Measurements from ENCODE around the gene KCNMA1.

The KCNMA1 gene

GRCh38 chr10:77496941-77497420, 140.6 kb downstream of the KCNMA1 start:
- TF ChIP-seq GATA3 (IDR thresholded peaks at IDR 0.05; ENCODE audit: low read depth, low read length), result no peak
- TF ChIP-seq GATA2 (IDR thresholded peaks at IDR 0.05; ENCODE audit: low read depth, low read length), result no peak

DNA sequence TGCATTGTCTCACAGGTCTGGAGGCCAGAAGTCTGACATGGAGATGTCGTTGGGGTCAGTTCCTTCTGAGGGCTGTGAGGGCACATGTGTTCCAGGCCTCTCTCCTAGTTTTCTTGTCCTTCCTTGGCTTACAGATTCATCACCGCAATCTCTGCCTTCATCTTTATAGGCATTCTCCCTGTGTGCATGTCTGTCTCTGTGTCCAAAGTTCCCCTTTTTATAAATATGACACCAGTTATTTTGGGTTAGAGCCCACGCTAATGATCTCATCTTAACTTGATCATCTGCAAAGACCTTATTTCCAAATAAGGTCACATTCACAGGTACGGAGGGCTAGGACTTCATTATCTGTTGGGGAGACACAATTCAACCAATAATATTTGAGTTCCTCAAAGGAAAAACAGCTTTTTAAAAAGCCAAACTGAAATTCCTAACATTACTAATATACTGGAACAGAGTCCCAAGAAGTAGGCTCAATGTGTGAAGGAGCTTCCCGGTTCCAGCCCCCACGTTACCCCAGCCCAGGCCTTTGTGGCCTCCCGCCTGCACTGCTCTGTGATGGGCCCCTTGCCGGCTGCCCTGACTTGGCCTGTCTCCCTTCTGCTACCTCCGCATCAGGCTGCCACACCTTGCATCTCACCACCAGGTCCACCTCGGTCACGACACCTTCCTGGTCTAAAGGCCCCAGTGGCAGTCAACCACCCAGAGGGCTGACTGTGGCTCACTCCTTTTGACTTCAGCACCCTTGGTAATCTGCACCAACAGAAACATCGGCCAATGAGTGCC, 142.7 kb downstream of the KCNMA1 start:
- TF ChIP-seq GATA3 (IDR thresholded peaks at IDR 0.05; ENCODE audit: low read depth, low read length) (no peak), GATA2 (IDR thresholded peaks at IDR 0.05; ENCODE audit: low read depth, low read length) (no peak)

DNA sequence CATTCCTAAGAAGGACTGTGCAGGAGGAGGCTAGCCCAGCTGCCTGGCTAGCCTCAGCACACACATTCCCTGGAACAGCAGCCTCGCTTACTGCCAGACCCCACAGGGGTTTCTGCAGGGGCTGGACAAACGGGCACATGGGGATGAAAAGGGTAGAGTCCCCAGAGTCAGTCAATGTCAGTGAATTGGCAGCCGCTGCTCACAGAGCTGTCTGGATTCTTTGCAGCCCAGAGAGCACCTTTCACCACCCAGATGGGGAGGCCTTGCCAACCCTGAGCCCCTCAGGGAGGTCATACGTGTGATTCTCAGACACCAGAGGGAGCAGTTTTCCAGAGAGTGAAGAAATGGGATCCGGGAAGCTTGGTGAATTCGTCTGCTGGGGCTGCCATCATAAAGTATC, 143.3 kb downstream of the KCNMA1 start:
- TF ChIP-seq GATA3 (IDR thresholded peaks at IDR 0.05; ENCODE audit: low read depth, low read length) (no peak), GATA2 (IDR thresholded peaks at IDR 0.05; ENCODE audit: low read depth, low read length) (no peak)

DNA sequence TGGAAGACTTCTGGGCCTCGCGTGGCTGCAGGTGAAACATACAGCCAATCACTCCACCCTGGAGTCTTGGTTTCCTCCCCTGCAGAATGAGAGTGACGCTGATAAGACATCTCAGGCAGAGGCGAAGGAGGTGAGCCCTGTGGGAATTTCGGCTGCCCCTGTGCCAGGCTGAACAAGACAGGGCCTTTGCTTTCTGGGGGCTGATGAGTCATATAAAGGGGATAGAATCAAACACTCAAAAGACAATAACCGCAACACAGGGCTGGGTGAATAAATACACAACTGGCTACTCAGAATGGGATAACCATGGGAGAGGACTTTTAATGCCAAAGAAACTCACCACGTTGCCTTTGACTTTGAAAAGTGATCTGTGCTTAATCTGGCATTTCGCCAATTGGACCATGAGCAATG, 143.8 kb downstream of the KCNMA1 start:
- no peak for TF ChIP-seq GATA2 (IDR thresholded peaks at IDR 0.05; ENCODE audit: low read depth, low read length)

GRCh38 chr10:77493239-77493806, 144.3 kb downstream of the KCNMA1 start:
- TF ChIP-seq GATA3 (IDR thresholded peaks at IDR 0.05; ENCODE audit: low read depth, low read length), result no peak

DNA sequence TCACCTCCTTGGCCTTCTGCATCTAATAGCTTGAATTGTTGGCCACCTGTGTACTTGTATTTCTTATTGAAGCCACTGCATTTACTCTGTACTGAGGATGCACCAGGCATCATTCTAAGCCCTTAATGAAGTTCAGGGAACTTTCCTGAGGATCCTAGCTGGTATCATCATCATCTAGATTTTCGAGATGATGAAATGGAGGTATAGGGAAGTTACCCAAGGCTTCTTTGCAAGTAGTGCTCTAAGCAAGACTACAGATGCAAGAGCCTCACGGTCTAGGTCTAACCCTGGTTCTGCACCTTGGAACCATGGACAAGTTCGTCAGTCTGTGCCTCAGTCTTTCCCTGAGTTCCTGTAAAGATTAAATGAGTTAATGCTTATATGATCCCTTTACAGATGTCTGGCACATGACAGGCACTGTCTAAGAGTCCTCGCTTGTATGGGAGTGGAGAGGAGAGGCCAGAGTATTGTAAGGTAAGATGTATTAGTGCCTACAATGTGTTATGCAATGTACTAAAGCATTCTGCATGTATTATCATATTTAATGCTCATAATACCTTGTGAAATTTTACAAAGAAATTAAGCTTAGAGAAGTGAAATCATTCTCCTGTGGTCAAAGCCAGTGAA, 145.1 kb downstream of the KCNMA1 start:
- TF ChIP-seq GATA3 (IDR thresholded peaks at IDR 0.05; ENCODE audit: low read depth, low read length), result no peak
- no peak for TF ChIP-seq GATA2 (IDR thresholded peaks at IDR 0.05; ENCODE audit: low read depth, low read length)

- TF ChIP-seq GATA2 (IDR thresholded peaks at IDR 0.05; ENCODE audit: low read depth, low read length), result no peak
Observed at GRCh38 chr10:77490534-77491314, 146.9 kb downstream of the KCNMA1 start.

DNA sequence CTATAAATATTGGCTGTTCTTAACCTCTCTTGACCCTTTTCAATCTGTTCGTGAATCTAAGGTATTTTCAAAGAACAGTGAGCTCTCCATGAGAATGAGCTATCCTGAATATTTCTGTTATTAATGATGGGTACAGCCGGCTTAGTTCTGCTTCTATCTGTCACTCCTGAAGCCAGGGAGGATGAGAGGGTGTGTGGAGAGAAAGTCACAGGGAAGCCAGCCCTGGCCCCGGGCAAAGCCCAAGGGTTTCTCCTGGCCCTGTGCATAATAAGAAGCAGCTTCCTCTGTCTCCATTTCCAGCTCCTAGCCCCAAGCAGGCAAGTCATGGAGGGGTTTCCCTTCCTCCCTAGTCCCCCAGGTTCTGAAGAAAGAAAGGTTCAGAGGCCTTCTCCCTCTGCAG, 151.1 kb downstream of the KCNMA1 start:
- TF ChIP-seq GATA2 (IDR thresholded peaks at IDR 0.05; ENCODE audit: low read depth, low read length) (no peak), GATA3 (IDR thresholded peaks at IDR 0.05; ENCODE audit: low read depth, low read length) (no peak)

DNA sequence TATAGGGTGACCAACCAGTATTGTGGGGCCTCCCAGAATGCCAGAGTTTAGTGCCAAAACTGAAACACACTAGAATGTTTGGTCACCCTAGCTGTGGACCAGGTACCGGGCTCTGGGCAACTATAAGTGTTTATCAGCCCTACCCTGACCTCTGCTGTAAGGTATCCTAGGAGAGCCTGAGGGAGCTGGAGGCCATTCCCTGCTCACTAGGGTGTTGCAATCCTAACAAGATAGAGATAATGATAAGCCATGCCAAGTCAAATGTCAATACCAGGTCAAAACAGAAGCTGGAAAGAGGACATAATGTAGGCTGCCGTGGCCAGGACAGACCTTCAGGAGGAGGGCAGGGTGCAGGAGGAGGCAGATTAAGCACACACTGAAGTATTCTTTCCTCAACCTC, 151.8 kb downstream of the KCNMA1 start:
- TF ChIP-seq GATA3 (IDR thresholded peaks at IDR 0.05; ENCODE audit: low read depth, low read length), result no peak
- TF ChIP-seq GATA2 (IDR thresholded peaks at IDR 0.05; ENCODE audit: low read depth, low read length), result no peak

DNA sequence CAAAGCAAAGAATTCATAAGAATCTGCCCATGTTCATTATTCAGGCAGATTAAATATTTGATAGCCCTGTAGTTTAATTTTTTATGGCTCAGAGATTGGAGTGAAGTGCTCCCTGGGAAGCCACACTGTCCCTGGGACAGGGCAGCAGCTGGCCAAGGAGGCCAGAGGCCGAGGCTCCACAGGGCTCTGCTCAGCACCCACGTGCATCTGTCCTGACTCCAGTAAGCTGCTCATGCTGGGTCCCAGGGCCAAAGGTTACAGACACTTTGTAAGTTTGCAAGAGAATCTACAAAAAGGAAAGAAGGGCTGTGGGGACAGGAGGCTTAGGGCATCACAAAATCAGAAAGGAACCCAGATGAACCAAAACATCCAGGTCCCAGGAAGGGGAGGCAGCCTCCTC, 155.5 kb downstream of the KCNMA1 start:
- TF ChIP-seq GATA3 (IDR thresholded peaks at IDR 0.05; ENCODE audit: low read depth, low read length) (no peak), GATA2 (IDR thresholded peaks at IDR 0.05; ENCODE audit: low read depth, low read length) (no peak)

DNA sequence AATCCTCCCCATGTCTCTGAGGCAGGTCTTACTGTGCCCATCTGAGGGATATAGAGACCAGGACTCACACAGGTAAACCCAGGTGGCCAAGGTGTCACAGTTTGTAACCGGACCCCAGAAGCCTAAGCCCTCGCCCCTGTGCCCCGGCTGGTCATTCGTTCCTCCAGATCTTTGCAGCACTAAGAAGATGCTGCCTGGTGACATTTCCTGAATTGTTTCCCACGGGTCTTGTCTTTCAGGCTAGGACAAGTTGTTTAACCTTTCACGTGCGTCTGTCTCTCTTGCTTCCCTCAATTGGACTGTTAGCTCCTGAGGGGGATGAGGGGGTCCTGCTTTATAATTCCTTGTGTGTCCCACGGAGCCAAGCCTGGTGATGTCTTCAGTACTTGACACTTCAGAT, 158.0 kb downstream of the KCNMA1 start:
- TF ChIP-seq GATA2 (IDR thresholded peaks at IDR 0.05; ENCODE audit: low read depth, low read length) (no peak), GATA3 (IDR thresholded peaks at IDR 0.05; ENCODE audit: low read depth, low read length) (no peak)

GRCh38 chr10:77478962-77479359, 158.6 kb downstream of the KCNMA1 start:
- no peak for TF ChIP-seq GATA3 (IDR thresholded peaks at IDR 0.05; ENCODE audit: low read depth, low read length)
- no peak for TF ChIP-seq GATA2 (IDR thresholded peaks at IDR 0.05; ENCODE audit: low read depth, low read length)

DNA sequence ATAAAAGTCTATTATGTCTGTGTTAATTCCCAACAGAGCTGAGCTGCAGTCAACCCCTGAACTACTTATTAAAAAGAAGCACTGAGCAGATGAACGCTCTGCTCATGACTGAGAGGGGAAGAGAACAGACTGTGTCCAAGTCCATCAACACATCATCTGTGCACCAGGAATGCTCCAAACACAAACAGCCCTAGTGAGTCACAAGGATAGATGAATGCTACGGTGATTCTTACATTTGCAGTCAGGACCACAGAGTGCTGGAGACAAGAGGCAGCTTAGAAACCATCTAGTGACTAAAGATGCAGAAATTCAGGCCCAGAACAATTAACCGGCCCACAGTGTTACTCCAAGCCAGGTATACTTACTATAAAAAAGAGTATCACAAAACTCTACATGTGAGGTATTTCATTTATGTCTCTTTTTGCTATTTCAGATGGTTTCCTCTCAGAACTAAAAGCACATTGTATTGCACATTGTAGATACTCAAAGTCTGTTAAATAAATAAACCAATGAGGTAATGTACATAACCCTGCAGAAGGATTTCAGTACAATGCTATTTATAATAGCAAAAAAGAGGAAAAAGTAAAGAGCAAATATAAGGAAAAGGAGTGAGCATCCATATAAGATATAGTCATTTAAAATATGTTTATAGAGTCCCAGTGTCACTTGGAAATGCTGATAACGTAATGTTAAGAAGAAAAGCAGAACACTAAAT, 159.2 kb downstream of the KCNMA1 start:
- no peak for TF ChIP-seq GATA3 (IDR thresholded peaks at IDR 0.05; ENCODE audit: low read depth, low read length)
- TF ChIP-seq GATA2 (IDR thresholded peaks at IDR 0.05; ENCODE audit: low read depth, low read length), result no peak

- TF ChIP-seq GATA2 (IDR thresholded peaks at IDR 0.05; ENCODE audit: low read depth, low read length) (no peak), GATA3 (IDR thresholded peaks at IDR 0.05; ENCODE audit: low read depth, low read length) (no peak)
Observed at GRCh38 chr10:77475522-77475921, 162.1 kb downstream of the KCNMA1 start.

Measured in SH-SY5Y (cell line).